ENCODE measurements around the gene NPAS3. TPM values are rescaled to one million over a fixed set of nuclear protein-coding genes. Genes with fewer than 3 reads are reported as not detected.

Gene NPAS3
- total RNA-seq, 1 experiment from 2014 or later, result 15.6 TPM

GRCh38 chr14:33678005-33678404 is 739.3 kb downstream of the NPAS3 start:
- intact Hi-C loops (cut with micrococcal nuclease; ENCODE audit: unreplicated experiment), result no loop called here

GRCh38 chr14:33679025-33679424 is 740.3 kb downstream of the NPAS3 start:
- Histone ChIP-seq H3K4me3 (ENCODE audit: low read depth, low read length, poor library complexity, severe bottlenecking) (no peak overlapping the region), H3K9me3 (ENCODE audit: low read depth, low read length, poor library complexity, severe bottlenecking) (no peaks in the 10 kb centered on the region), H3K27me3 (replicated peaks; ENCODE audit: insufficient read depth, low read depth, low read length, poor library complexity) (no peaks in the 10 kb centered on the region), H3K4me1 (ENCODE audit: insufficient read depth, low read length, poor library complexity, severe bottlenecking) (peaks cover 34% of the 10 kb centered on the region), H3K36me3 (ENCODE audit: insufficient read depth, low read length, poor library complexity, severe bottlenecking) (no peaks in the 10 kb centered on the region), H3K27ac (ENCODE audit: low read depth, low read length, poor library complexity, severe bottlenecking) (no peak overlapping the region)
- no peak for DNase-seq (ENCODE audit: low spot score)
- POLR2A ChIA-PET (ENCODE audit: low non-redundant PET), result no interaction called here
- intact Hi-C loops (cut with micrococcal nuclease; ENCODE audit: unreplicated experiment), result no loop called here
- BruUV-seq (replicated peaks), result no TSS peak
- CTCF ChIA-PET, result no interaction called here
- TF ChIP-seq EZH2 (IDR thresholded peaks at IDR 0.05; ENCODE audit: borderline replicate concordance, low read depth, low read length, poor library complexity, severe bottlenecking) (no peak), CTCF (conservative IDR thresholded peaks at IDR 0.05; ENCODE audit: low read depth, low read length) (no peak)

More at GRCh38 chr14:33678005-33678404, 739.3 kb downstream of the NPAS3 start:
- no peak overlapping the region for H3K27ac ChIP-seq (ENCODE audit: low read depth, low read length, poor library complexity, severe bottlenecking)
- no peak for TF ChIP-seq CTCF (conservative IDR thresholded peaks at IDR 0.05; ENCODE audit: low read depth, low read length)
- no TSS peak for BruUV-seq (replicated peaks)
- H3K4me1 ChIP-seq (ENCODE audit: insufficient read depth, low read length, poor library complexity, severe bottlenecking), result peaks cover 33% of the 10 kb centered on the region
- no peak for DNase-seq (ENCODE audit: low spot score)
- no peaks in the 10 kb centered on the region for H3K27me3 ChIP-seq (replicated peaks; ENCODE audit: insufficient read depth, low read depth, low read length, poor library complexity)
- H3K36me3 ChIP-seq (ENCODE audit: insufficient read depth, low read length, poor library complexity, severe bottlenecking), result no peaks in the 10 kb centered on the region
- ChIA-PET POLR2A (ENCODE audit: low non-redundant PET) (no interaction called here), CTCF (no interaction called here)
- no peaks in the 10 kb centered on the region for H3K9me3 ChIP-seq (ENCODE audit: low read depth, low read length, poor library complexity, severe bottlenecking)
- H3K4me3 ChIP-seq (ENCODE audit: low read depth, low read length, poor library complexity, severe bottlenecking), result no peak overlapping the region

- CTCF ChIA-PET, result no interaction called here
- no peaks in the 10 kb centered on the region for H3K36me3 ChIP-seq (ENCODE audit: insufficient read depth, low read length, poor library complexity, severe bottlenecking)
- TF ChIP-seq CTCF (conservative IDR thresholded peaks at IDR 0.05; ENCODE audit: low read depth, low read length), result no peak
- no peak for TF ChIP-seq EZH2 (IDR thresholded peaks at IDR 0.05; ENCODE audit: borderline replicate concordance, low read depth, low read length, poor library complexity, severe bottlenecking)
- BruUV-seq (replicated peaks), result no TSS peak
- DNase-seq (ENCODE audit: low spot score), result peak; percentile 63
- no peak overlapping the region for H3K4me3 ChIP-seq (ENCODE audit: low read depth, low read length, poor library complexity, severe bottlenecking)
- no peaks in the 10 kb centered on the region for H3K9me3 ChIP-seq (ENCODE audit: low read depth, low read length, poor library complexity, severe bottlenecking)
- H3K27ac ChIP-seq (ENCODE audit: low read depth, low read length, poor library complexity, severe bottlenecking), result no peak overlapping the region
- no peaks in the 10 kb centered on the region for H3K27me3 ChIP-seq (replicated peaks; ENCODE audit: insufficient read depth, low read depth, low read length, poor library complexity)
- POLR2A ChIA-PET (ENCODE audit: low non-redundant PET), result interaction anchor here (0.6 kb wide), 1 partner anchor 19 kb away, joined by 3 read pairs; no protein-coding TSS in a partner anchor
- peaks cover 34% of the 10 kb centered on the region for H3K4me1 ChIP-seq (ENCODE audit: insufficient read depth, low read length, poor library complexity, severe bottlenecking)
- intact Hi-C loops (cut with micrococcal nuclease; ENCODE audit: unreplicated experiment), result no loop called here
Observed at GRCh38 chr14:33679461-33680225, 741.0 kb downstream of the NPAS3 start.
